Measurements from ENCODE around the gene ZBTB22.
"Not testable (repeated sequence)": the region's sequence is repeated elsewhere in the genome, so short reads cannot be mapped to it uniquely, and the experiment has no call there.

Gene ZBTB22

DNA sequence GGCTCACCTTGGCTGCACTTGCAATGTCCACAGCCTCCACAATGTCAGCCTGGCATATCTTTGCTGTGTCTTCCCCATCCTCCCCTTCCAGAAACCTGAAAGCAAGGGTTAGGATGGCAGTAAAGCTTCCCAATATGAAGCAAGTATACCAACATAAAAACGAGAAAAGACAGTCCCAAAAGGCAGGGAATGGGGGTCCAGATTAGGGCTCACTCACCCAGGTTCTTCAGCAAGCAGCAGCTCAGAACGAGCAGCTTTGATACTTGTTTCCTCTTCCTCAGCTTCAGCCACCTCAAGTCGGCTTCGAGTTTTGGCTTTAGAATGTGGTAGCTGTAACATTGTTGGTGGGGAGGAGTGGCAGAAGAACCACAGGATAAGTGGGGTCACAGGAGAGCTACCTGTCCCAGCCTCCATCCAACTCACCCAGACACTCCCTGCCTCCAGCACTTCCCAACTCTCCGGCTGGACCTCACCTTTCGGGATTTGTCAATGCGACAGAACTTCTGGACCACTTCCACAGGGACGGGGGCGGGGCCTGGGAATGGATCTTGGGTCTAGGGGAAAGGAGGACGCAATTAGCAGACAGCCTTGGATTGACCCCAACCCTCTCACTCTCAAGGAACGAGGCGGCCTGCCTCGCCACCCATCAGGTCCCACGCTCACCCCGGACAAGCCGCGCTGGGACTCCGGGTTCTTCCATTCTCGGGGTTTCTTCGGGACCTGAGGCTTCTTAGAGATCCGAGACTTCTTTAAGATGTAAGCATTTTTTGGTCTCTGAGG, 29.2 kb downstream of the ZBTB22 start:
- H3K9me3 ChIP-seq (ENCODE audit: control insufficient read depth, low read length), result no peaks in the 10 kb centered on the region
- H3K36me3 ChIP-seq (ENCODE audit: control insufficient read depth, insufficient read depth, low read length), result peaks cover 70% of the 10 kb centered on the region
- H3K4me1 ChIP-seq (ENCODE audit: control insufficient read depth, insufficient read depth, low read length, poor library complexity, severe bottlenecking), result peaks cover 16% of the 10 kb centered on the region
- 11 to 21% methylated on average over 9 to 12 of the region's 21 CpGs for WGBS, 2 experiments (ENCODE audit: insufficient coverage in 2 of 2)
- H3K27ac ChIP-seq (ENCODE audit: low read depth, low read length, severe bottlenecking), result no peak overlapping the region
- H3K4me3 ChIP-seq (ENCODE audit: extremely low read depth, insufficient read depth, low read length, poor library complexity, severe bottlenecking), result peak overlapping the region; percentile 85

DNA sequence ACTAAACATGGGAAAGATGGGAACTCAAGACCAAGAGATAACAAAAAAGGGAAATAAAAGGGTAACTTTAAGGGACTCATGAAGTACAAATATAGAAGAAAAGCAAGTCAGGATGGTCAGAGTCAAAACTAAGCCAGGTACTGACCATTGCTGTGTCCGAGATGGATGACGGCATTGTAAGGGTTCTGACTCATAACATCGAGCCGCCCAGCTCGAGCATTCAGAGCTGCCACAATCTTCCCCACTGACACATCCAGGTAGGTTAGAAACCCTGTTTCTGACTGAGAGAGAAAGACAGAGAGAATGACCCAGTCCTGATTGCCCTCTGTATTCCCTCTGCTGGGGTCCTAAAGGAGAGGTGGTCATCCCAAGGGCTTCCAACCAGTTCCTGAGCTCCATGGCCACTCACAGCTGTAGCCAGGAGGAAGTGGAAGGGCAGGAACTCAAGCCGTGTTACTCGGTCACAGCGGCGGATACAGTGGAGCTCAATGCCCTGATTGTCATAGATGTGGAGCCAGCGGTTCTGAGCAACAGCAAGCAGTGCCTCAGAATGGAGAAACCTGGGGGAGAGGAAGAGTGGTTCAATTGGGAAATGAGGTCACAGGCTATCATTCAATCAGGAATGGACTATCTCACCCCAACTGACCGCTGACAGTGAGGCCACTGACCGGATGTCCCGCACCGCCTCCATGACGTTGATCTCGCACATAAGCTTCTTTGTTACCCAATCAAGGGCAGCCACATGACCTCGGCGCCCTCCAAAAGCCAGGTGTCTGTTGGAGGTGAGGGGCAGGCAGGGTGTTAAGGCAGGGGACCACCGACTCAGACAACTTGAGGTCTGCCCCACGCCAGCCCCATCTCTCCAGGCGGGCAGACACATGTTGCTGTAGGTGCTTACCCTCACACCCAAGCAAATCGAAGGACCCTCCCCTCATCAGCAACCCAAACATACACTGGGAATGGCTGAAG, 30.3 kb downstream of the ZBTB22 start:
- no peak overlapping the region for H3K4me3 ChIP-seq (ENCODE audit: extremely low read depth, insufficient read depth, low read length, poor library complexity, severe bottlenecking)
- H3K9me3 ChIP-seq (ENCODE audit: control insufficient read depth, low read length), result no peaks in the 10 kb centered on the region
- peaks cover 68% of the 10 kb centered on the region for H3K36me3 ChIP-seq (ENCODE audit: control insufficient read depth, insufficient read depth, low read length)
- peaks cover 16% of the 10 kb centered on the region for H3K4me1 ChIP-seq (ENCODE audit: control insufficient read depth, insufficient read depth, low read length, poor library complexity, severe bottlenecking)
- H3K27ac ChIP-seq (ENCODE audit: low read depth, low read length, severe bottlenecking), result no peak overlapping the region
- 93 to 94% methylated on average over 12 to 18 of the region's 22 CpGs for WGBS, 2 experiments (ENCODE audit: insufficient coverage in 2 of 2)

DNA sequence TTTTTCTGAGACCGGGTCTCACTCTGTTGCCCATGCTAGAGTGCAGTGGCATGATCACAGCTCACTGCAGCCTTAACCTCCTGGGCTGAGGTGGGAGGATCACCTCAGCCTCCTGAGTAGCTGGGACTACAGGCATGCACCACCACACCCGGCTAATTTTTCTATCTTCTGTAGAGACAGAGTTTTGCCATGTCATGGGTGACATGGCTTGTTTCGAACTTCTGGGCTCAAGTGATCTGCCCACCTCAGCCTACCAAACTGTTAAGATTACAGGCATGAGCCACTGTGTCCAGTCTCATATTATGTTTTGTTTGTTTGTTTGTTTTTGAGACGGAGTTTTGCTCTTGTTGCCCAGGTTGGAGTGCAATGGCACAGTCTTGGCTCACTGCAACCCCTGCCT, 32.3 kb downstream of the ZBTB22 start:
- H3K4me3 ChIP-seq (ENCODE audit: extremely low read depth, insufficient read depth, low read length, poor library complexity, severe bottlenecking); H3K4me1 ChIP-seq (ENCODE audit: control insufficient read depth, insufficient read depth, low read length, poor library complexity, severe bottlenecking); H3K27ac ChIP-seq (ENCODE audit: low read depth, low read length, severe bottlenecking); H3K9me3 ChIP-seq (ENCODE audit: control insufficient read depth, low read length): not testable (repeated sequence)
- WGBS, 2 experiments (ENCODE audit: insufficient coverage in 2 of 2), result 92 to 100% methylated on average over 2 to 3 of the region's 4 CpGs
- H3K36me3 ChIP-seq (ENCODE audit: control insufficient read depth, insufficient read depth, low read length), result peaks cover 69% of the 10 kb centered on the region

DNA sequence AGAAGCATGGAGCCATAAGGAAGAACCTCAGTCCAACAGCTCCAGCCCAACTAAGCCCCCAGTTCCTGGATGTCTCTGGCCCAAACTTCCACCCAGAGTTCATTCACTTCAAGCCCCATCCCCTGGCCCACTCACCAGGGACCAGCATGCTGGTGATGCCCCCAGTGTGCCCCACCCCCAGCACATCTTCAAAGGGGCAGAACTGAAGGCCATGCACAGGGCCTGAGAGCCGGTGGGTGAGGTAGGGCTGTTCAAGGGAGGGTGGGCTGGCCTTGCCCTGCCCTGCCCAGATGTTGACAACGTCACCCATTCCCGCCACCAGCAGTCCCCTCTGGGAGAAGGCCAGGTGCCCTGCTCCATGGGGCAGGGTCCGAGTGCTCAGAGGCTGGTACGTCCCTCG, 37.0 kb downstream of the ZBTB22 start:
- H3K4me1 ChIP-seq (ENCODE audit: control insufficient read depth, insufficient read depth, low read length, poor library complexity, severe bottlenecking), result peaks cover 15% of the 10 kb centered on the region
- no peak overlapping the region for H3K27ac ChIP-seq (ENCODE audit: low read depth, low read length, severe bottlenecking)
- no peak overlapping the region for H3K4me3 ChIP-seq (ENCODE audit: extremely low read depth, insufficient read depth, low read length, poor library complexity, severe bottlenecking)
- H3K9me3 ChIP-seq (ENCODE audit: control insufficient read depth, low read length), result no peaks in the 10 kb centered on the region
- H3K36me3 ChIP-seq (ENCODE audit: control insufficient read depth, insufficient read depth, low read length), result peaks cover 80% of the 10 kb centered on the region
- 94 to 98% methylated on average over 6 of the region's 6 CpGs for WGBS, 2 experiments (ENCODE audit: insufficient coverage in 2 of 2)

DNA sequence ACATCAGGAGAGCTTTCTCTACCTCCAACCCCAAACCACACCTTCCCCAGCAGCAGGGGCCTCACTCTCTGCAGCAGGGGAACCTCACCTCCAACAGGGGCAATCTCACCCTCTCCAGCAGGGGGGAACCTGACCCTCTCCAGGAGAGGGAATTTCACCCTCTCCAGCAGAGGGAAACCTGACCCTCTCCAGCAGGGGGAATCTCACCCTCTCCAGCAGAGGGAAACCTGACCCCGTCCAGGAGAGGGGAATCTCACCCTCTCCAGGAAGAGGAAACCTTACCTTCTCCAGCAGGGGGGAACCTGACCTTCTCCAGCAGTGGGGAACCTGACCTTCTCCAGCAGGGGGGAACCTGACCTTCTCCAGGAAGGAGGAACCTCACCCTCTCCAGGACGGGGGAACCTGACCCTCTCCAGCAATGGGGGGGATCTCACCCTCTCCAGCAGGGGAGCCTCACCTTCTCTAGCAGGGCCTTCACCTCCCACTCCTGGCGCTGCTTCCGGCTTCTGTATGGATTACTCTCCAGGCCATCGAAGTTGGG, 37.5 kb downstream of the ZBTB22 start:
- H3K27ac ChIP-seq (ENCODE audit: low read depth, low read length, severe bottlenecking), result no peak overlapping the region
- H3K36me3 ChIP-seq (ENCODE audit: control insufficient read depth, insufficient read depth, low read length), result peaks cover 83% of the 10 kb centered on the region
- peaks cover 20% of the 10 kb centered on the region for H3K4me1 ChIP-seq (ENCODE audit: control insufficient read depth, insufficient read depth, low read length, poor library complexity, severe bottlenecking)
- H3K9me3 ChIP-seq (ENCODE audit: control insufficient read depth, low read length), result no peaks in the 10 kb centered on the region
- no peak overlapping the region for H3K4me3 ChIP-seq (ENCODE audit: extremely low read depth, insufficient read depth, low read length, poor library complexity, severe bottlenecking)
- WGBS, 2 experiments (ENCODE audit: insufficient coverage in 2 of 2), result 83 to 90% methylated on average over 1 to 2 of the region's 5 CpGs

DNA sequence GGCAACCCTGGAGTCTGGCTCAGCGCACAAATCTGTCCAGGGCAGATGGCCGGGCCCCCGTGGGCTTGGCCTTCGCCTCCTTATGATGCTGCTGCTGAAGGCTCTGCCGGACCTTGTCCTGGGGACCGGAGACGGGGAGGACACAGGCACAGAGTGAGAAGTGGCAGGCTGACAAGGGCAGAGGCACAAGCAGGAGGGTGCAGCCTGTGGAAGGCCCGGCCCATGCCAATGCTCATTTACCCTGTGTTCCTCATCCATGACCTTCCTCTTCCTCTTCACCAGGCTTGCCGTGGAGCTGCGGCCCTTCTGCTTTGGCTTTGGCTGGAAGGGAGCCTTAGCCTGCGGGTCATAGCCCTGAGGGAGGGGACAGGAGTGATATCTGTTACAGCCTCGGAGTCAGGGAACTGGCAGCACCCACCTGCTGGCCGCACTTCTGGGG, 38.3 kb downstream of the ZBTB22 start:
- H3K36me3 ChIP-seq (ENCODE audit: control insufficient read depth, insufficient read depth, low read length), result peaks cover 83% of the 10 kb centered on the region
- no peak overlapping the region for H3K4me3 ChIP-seq (ENCODE audit: extremely low read depth, insufficient read depth, low read length, poor library complexity, severe bottlenecking)
- H3K4me1 ChIP-seq (ENCODE audit: control insufficient read depth, insufficient read depth, low read length, poor library complexity, severe bottlenecking), result peaks cover 23% of the 10 kb centered on the region
- no peak overlapping the region for H3K27ac ChIP-seq (ENCODE audit: low read depth, low read length, severe bottlenecking)
- WGBS, 2 experiments (ENCODE audit: insufficient coverage in 2 of 2), result 88 to 94% methylated on average over 9 to 11 of the region's 13 CpGs
- no peaks in the 10 kb centered on the region for H3K9me3 ChIP-seq (ENCODE audit: control insufficient read depth, low read length)

DNA sequence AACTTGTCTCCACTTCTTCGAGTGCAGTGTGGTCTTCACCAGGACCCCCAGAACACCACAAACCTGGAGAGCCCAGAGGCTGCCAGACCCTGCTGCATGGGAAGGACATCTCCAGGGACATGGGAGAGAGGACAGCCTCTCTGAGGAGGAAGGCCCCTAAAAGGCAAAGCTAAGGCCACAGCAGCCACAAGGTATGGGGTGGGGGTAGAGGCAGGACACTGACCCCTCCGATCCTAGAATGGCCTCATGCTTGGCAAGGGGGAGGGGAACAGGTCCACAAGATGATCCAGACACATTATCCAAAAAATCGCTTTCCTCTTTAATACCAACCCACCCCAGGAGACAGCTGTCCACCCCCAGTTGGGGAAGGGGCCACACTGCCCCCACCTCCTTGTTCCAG, 38.7 kb downstream of the ZBTB22 start:
- H3K27ac ChIP-seq (ENCODE audit: low read depth, low read length, severe bottlenecking), result no peak overlapping the region
- no peaks in the 10 kb centered on the region for H3K9me3 ChIP-seq (ENCODE audit: control insufficient read depth, low read length)
- no peak overlapping the region for H3K4me3 ChIP-seq (ENCODE audit: extremely low read depth, insufficient read depth, low read length, poor library complexity, severe bottlenecking)
- peaks cover 83% of the 10 kb centered on the region for H3K36me3 ChIP-seq (ENCODE audit: control insufficient read depth, insufficient read depth, low read length)
- peaks cover 25% of the 10 kb centered on the region for H3K4me1 ChIP-seq (ENCODE audit: control insufficient read depth, insufficient read depth, low read length, poor library complexity, severe bottlenecking)
- WGBS, 2 experiments (ENCODE audit: insufficient coverage in 2 of 2), result 90 to 100% methylated on average over 1 to 2 of the region's 3 CpGs

DNA sequence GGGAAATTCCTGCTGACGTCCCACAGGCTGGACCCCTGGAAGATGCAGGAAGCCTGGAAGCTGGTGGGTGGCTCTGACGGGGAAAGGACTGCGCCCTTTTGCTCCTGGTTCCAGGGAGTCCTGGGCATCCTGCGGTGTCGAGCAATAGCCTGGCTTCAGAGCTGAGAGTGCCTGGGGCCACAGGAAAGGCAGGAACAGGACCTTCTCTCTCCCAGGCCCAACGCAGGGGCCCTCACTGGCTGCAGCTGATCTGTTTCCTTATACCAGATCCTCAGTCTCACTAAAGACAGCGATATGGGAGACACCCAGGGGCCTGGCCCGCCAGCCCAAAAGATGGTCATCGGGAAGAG, 39.2 kb downstream of the ZBTB22 start:
- Histone ChIP-seq H3K4me3 (ENCODE audit: extremely low read depth, insufficient read depth, low read length, poor library complexity, severe bottlenecking) (no peak overlapping the region), H3K27ac (ENCODE audit: low read depth, low read length, severe bottlenecking) (no peak overlapping the region), H3K9me3 (ENCODE audit: control insufficient read depth, low read length) (no peaks in the 10 kb centered on the region), H3K36me3 (ENCODE audit: control insufficient read depth, insufficient read depth, low read length) (peaks cover 83% of the 10 kb centered on the region), H3K4me1 (ENCODE audit: control insufficient read depth, insufficient read depth, low read length, poor library complexity, severe bottlenecking) (peaks cover 25% of the 10 kb centered on the region)
- WGBS, 2 experiments (ENCODE audit: insufficient coverage in 2 of 2), result 89 to 97% methylated on average over 6 of the region's 9 CpGs

DNA sequence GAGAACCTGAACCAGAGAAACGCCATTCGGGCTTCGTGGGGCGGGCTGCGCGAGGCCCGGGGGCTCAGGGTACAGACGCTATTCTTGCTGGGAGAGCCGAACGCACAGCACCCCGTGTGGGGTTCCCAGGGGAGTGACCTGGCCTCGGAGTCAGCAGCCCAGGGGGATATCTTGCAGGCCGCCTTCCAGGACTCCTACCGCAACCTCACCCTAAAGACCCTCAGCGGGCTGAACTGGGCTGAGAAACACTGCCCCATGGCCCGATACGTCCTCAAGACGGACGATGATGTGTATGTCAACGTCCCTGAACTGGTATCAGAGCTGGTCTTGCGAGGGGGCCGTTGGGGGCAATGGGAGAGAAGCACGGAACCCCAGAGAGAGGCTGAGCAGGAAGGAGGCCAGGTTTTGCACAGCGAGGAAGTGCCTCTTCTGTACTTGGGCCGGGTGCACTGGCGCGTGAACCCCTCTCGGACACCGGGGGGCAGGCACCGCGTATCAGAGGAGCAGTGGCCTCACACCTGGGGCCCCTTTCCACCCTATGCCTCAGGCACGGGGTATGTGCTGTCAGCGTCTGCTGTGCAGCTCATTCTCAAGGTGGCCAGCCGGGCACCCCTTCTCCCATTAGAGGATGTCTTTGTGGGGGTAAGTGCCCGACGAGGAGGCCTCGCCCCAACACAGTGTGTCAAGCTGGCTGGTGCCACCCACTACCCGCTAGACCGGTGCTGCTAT, 39.7 kb downstream of the ZBTB22 start:
- H3K36me3 ChIP-seq (ENCODE audit: control insufficient read depth, insufficient read depth, low read length), result peaks cover 84% of the 10 kb centered on the region
- peak overlapping the region; percentile 79 for H3K27ac ChIP-seq (ENCODE audit: low read depth, low read length, severe bottlenecking)

More for the DNA sequence above, 39.7 kb downstream of the ZBTB22 start:
- Histone ChIP-seq H3K9me3 (ENCODE audit: control insufficient read depth, low read length) (no peaks in the 10 kb centered on the region), H3K4me1 (ENCODE audit: control insufficient read depth, insufficient read depth, low read length, poor library complexity, severe bottlenecking) (peaks cover 25% of the 10 kb centered on the region), H3K4me3 (ENCODE audit: extremely low read depth, insufficient read depth, low read length, poor library complexity, severe bottlenecking) (peak overlapping the region; percentile 49)
- WGBS, 2 experiments (ENCODE audit: insufficient coverage in 2 of 2), result 60 to 62% methylated on average over 32 to 39 of the region's 39 CpGs

Measured in mesodermal cell (in vitro differentiated cells).